SU-DHL-6 (cell line): ENCODE data around the gene KLF13.

Experiments used
- EZH2phosphoT487 ChIP-seq: fragments of 200-600 bp; sonication (generic), shearing (Covaris generic); conservative IDR thresholded peaks from 2 replicates; pipeline ENCODE4 v1.6.1; 2018; ENCODE audit warnings: mild to moderate bottlenecking, antibody characterized with exemption, low read length, moderate library complexity, mixed read lengths
- TF ChIP-seq, protein P1 (sequence below): fragments of 200-600 bp; sonication (generic); IDR thresholded peaks from one replicate; pipeline ENCODE4 v1.5.1; 2017; ENCODE audit warnings: antibody characterized with exemption, mild to moderate bottlenecking, low read length, moderate library complexity; ENCODE audit not compliant: insufficient read depth, poor library complexity, severe bottlenecking

DNA sequence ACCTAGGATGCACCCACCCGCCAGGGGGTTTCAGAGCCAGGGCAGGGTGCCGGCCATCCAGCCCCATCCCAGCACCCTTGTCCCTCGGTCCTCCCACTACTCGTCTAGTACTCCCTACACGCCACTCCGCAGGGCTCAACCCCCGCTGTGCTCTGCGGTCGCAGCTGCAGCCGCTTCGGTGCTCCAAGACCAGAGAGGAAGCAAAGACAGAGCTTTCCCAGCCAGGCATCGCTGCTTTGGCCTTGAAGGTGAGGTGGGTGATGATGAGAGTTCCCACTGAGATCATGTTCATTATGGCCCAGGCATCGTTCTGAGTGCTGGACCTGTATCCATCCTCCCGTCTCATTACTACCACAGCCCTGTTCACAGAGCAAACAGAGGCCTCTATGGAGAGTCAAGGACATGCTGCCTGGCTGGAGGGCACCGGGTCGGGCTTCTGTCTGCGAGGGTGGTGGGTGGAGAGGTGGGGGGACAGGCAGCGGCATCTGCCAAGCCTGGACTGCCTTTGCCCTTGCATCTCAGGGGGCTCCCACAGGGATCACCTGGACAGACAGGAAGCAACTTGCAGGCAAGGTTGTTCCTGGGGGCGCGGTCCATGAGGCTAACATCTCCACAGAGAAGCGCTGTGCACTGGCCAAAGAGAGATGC is 66.9 kb downstream of the KLF13 start:
- TF ChIP-seq, protein P1, sequence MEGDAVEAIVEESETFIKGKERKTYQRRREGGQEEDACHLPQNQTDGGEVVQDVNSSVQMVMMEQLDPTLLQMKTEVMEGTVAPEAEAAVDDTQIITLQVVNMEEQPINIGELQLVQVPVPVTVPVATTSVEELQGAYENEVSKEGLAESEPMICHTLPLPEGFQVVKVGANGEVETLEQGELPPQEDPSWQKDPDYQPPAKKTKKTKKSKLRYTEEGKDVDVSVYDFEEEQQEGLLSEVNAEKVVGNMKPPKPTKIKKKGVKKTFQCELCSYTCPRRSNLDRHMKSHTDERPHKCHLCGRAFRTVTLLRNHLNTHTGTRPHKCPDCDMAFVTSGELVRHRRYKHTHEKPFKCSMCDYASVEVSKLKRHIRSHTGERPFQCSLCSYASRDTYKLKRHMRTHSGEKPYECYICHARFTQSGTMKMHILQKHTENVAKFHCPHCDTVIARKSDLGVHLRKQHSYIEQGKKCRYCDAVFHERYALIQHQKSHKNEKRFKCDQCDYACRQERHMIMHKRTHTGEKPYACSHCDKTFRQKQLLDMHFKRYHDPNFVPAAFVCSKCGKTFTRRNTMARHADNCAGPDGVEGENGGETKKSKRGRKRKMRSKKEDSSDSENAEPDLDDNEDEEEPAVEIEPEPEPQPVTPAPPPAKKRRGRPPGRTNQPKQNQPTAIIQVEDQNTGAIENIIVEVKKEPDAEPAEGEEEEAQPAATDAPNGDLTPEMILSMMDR, result no peak
- no peak for TF ChIP-seq EZH2phosphoT487
